Measurements from ENCODE around the gene KLHL13.

DNA sequence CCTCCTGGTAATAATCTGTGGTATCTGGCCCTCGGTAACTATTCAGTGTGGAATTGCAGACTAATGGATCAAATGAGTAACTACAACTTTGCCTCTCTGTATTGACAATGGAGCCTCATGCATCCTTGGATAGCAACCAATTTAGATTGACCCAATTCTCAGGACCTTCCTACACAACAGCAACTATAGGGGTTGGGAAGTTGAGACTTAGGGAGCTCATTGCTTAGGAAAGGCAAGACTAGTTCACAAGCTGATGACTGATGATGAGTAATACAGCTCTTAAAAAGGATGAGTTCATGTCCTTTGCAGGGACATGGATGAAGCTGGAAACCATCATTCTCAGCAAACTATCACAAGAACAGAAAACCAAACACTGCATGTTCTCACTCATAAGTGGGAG is 47.5 kb upstream of the KLHL13 start:
- TF ChIP-seq EZH2phosphoT487 (IDR thresholded peaks at IDR 0.05; ENCODE audit: insufficient read depth, low read depth): no peak
- no peak for TF ChIP-seq EZH2 (IDR thresholded peaks at IDR 0.05; ENCODE audit: insufficient read depth, poor library complexity, severe bottlenecking)
